ENCODE data around the gene PAQR4.

The PAQR4 gene

DNA sequence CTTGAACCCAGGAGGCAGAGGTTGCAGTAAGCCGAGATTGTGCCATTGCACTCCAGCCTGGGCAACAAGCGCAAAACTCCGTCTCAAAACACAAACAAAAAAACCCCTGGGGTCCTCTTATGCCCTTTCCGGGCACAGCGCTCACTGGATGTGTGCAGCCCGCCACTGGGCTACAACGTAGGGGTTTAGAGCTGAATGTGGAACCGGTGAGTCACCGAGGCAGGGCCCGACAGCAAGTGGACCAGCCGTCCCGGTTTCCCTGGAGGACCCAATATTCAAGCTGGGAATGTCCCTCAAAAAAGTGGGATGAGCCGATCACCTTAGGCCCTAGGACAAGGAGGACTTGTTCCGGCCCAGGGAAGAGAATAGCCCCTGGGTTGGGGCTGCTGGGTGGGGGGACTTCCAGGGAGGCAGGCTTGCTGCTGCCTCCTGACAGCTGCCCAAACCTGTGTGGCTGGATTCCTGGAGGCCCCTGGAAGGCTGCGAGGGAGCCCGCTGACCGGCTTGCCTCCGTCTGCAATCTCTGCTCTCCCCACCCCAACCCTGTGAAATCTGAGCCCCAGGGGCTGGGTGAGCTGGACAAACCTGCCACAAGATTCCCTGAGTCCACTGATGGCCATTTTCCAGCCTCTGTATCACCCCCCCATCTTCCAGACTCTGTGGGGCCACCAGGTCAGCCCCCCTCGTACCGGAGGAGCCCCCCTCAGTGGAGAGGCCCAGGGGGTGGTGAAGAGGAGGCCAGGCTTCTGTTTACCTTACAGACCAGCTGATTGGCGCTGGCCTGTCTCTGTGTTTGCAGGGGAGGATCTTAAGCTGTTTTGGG lies 40.6 kb downstream of the PAQR4 start:
- Histone ChIP-seq H3K27me3 (ENCODE audit: control insufficient read depth in 3 of 3, insufficient read depth in 3 of 3, low read depth in 1 of 3, low read length in 3 of 3) (peaks cover 29 to 82% (median 80%) of the 10 kb centered on the region in 3 experiments), H3K79me1 (ENCODE audit: low read depth, low read length) (no peaks in the 10 kb centered on the region), H3K14ac (ENCODE audit: low read length) (no peak overlapping the region), H3K4ac (ENCODE audit: low read length) (no peak overlapping the region), H3K4me3 (ENCODE audit: low read length in 2 of 2) (no peak overlapping the region), H2AFZ (ENCODE audit: low read length) (peak overlapping the region; percentile 81), H3K4me1 (ENCODE audit: control insufficient read depth in 2 of 2, insufficient read depth in 1 of 2, low read depth in 1 of 2, low read length in 2 of 2) (peaks cover 19 to 25% of the 10 kb centered on the region in 2 donors), H2BK5ac (ENCODE audit: low read length) (no peak overlapping the region), H3K9ac (ENCODE audit: low read depth, low read length, poor library complexity) (no peak overlapping the region), H3K27ac (replicated peaks; ENCODE audit: low read length) (no peak overlapping the region), H3K9me3 (replicated peaks in 1 of 2; ENCODE audit: control insufficient read depth in 2 of 2, insufficient read depth in 1 of 2, low read depth in 1 of 2, low read length in 2 of 2) (no peaks in the 10 kb centered on the region), H4K8ac (ENCODE audit: low read depth, low read length) (no peak overlapping the region), H3K18ac (ENCODE audit: low read length) (peak overlapping the region; percentile 78), H2BK12ac (ENCODE audit: low read length) (no peak overlapping the region), H2BK15ac (ENCODE audit: low read length) (no peak overlapping the region), H3K36me3 (replicated peaks in 1 of 2; ENCODE audit: control insufficient read depth in 2 of 2, insufficient read depth in 2 of 2, low read length in 2 of 2) (no peaks in the 10 kb centered on the region), H4K91ac (ENCODE audit: low read depth, low read length, poor library complexity) (no peak overlapping the region), H3K4me2 (ENCODE audit: insufficient read depth, low read length, poor library complexity, severe bottlenecking) (peak overlapping the region; percentile 28), H3K23ac (ENCODE audit: low read depth, low read length, poor library complexity) (no peak overlapping the region), H2AK5ac (ENCODE audit: low read depth, low read length) (no peak overlapping the region), H2BK120ac (ENCODE audit: low read depth, low read length) (no peak overlapping the region)
- no CpG with 5 or more reads among the region's 21 CpGs for WGBS, 2 donors (ENCODE audit: extremely low coverage in 2 of 2, insufficient read length in 2 of 2, insufficient replicate concordance in 1 of 2)
- DNase-seq (ENCODE audit: low spot score): no peak

DNA sequence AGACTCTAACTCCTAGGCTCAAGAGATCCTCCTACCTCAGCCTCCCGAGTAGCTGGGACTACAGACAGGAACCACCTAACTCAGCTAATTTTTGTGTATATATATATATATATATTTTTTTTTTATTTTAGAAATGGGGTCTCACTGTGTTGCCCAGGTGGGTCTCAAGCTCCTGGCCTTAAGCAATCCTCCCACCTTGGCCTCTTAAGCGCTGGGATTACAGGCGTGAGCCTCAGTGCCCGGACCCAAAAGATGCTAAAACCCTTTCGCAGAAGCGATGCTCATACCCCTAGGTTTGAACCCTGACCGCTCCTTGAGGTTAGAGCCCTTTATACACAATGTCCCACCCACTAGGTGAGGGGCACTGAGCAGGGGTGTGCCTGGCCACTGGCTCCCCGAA lies 41.4 kb downstream of the PAQR4 start:
- H3K14ac ChIP-seq (ENCODE audit: low read length): no peak overlapping the region
- peaks cover 27 to 82% (median 74%) of the 10 kb centered on the region in 3 experiments for H3K27me3 ChIP-seq (ENCODE audit: control insufficient read depth in 3 of 3, insufficient read depth in 3 of 3, low read depth in 1 of 3, low read length in 3 of 3)
- H2BK120ac ChIP-seq (ENCODE audit: low read depth, low read length): no peak overlapping the region
- no peak overlapping the region for H3K4ac ChIP-seq (ENCODE audit: low read length)
- H3K9ac ChIP-seq (ENCODE audit: low read depth, low read length, poor library complexity): no peak overlapping the region
- H4K91ac ChIP-seq (ENCODE audit: low read depth, low read length, poor library complexity): no peak overlapping the region
- no peak overlapping the region for H4K8ac ChIP-seq (ENCODE audit: low read depth, low read length)
- no peak overlapping the region for H3K27ac ChIP-seq (replicated peaks; ENCODE audit: low read length)
- H3K4me1 ChIP-seq (ENCODE audit: control insufficient read depth in 2 of 2, insufficient read depth in 1 of 2, low read depth in 1 of 2, low read length in 2 of 2): peaks cover 19 to 25% of the 10 kb centered on the region in 2 donors
- no peak overlapping the region for H3K4me2 ChIP-seq (ENCODE audit: insufficient read depth, low read length, poor library complexity, severe bottlenecking)
- peak overlapping the region; percentile 48 for H3K18ac ChIP-seq (ENCODE audit: low read length)
- peak overlapping the region; percentile 97 for H2AK5ac ChIP-seq (ENCODE audit: low read depth, low read length)
- no peak overlapping the region for H3K23ac ChIP-seq (ENCODE audit: low read depth, low read length, poor library complexity)
- DNase-seq (ENCODE audit: low spot score): no peak
- H2BK5ac ChIP-seq (ENCODE audit: low read length): peak overlapping the region; percentile 48
- no peak overlapping the region for H3K4me3 ChIP-seq (ENCODE audit: low read length in 2 of 2)
- H2BK12ac ChIP-seq (ENCODE audit: low read length): no peak overlapping the region
- no peak overlapping the region for H2AFZ ChIP-seq (ENCODE audit: low read length)
- WGBS, 2 donors (ENCODE audit: extremely low coverage in 2 of 2, insufficient read length in 2 of 2, insufficient replicate concordance in 1 of 2): no CpG with 5 or more reads among the region's 8 CpGs
- no peaks in the 10 kb centered on the region for H3K36me3 ChIP-seq (replicated peaks in 1 of 2; ENCODE audit: control insufficient read depth in 2 of 2, insufficient read depth in 2 of 2, low read length in 2 of 2)
- H3K79me1 ChIP-seq (ENCODE audit: low read depth, low read length): no peaks in the 10 kb centered on the region
- no peaks in the 10 kb centered on the region for H3K9me3 ChIP-seq (replicated peaks in 1 of 2; ENCODE audit: control insufficient read depth in 2 of 2, insufficient read depth in 1 of 2, low read depth in 1 of 2, low read length in 2 of 2)
- peak overlapping the region; percentile 14 for H2BK15ac ChIP-seq (ENCODE audit: low read length)

DNA sequence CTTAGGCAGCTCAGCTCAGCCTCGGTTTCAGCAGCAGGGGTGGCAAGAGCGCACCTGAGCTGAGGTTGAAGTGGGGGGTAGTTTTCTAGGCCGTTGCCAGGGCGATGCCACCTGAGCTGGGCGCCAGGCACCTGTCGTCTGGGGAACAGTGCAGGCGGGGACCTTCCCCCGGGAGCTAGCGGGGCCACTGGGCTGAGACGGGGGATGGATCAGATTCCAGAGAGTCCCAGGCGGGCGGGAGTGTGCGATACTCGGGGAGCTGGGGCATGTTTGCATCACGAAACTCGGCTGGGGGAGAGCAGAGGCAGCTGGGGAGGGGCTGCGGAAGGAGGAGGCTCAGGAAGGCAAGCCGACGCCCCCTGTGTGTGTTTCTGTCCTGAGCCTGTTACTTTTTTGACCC lies 43.1 kb downstream of the PAQR4 start:
- Histone ChIP-seq H3K27ac (replicated peaks; ENCODE audit: low read length) (no peak overlapping the region), H3K4me2 (ENCODE audit: insufficient read depth, low read length, poor library complexity, severe bottlenecking) (peak overlapping the region; percentile 64), H3K23ac (ENCODE audit: low read depth, low read length, poor library complexity) (peak overlapping the region; percentile 97), H2BK12ac (ENCODE audit: low read length) (peak overlapping the region; percentile 41), H3K9ac (ENCODE audit: low read depth, low read length, poor library complexity) (peak overlapping the region; percentile 63), H3K4ac (ENCODE audit: low read length) (no peak overlapping the region), H2AFZ (ENCODE audit: low read length) (peak overlapping the region; percentile 80), H3K79me1 (ENCODE audit: low read depth, low read length) (peaks cover under 1% of the 10 kb centered on the region), H2AK5ac (ENCODE audit: low read depth, low read length) (no peak overlapping the region), H2BK5ac (ENCODE audit: low read length) (no peak overlapping the region), H3K27me3 (ENCODE audit: control insufficient read depth in 3 of 3, insufficient read depth in 3 of 3, low read depth in 1 of 3, low read length in 3 of 3) (peaks cover 21 to 75% (median 65%) of the 10 kb centered on the region in 3 experiments), H3K36me3 (replicated peaks in 1 of 2; ENCODE audit: control insufficient read depth in 2 of 2, insufficient read depth in 2 of 2, low read length in 2 of 2) (no peaks in the 10 kb centered on the region), H3K9me3 (replicated peaks in 1 of 2; ENCODE audit: control insufficient read depth in 2 of 2, insufficient read depth in 1 of 2, low read depth in 1 of 2, low read length in 2 of 2) (no peaks in the 10 kb centered on the region), H3K14ac (ENCODE audit: low read length) (peak overlapping the region; percentile 64), H2BK120ac (ENCODE audit: low read depth, low read length) (no peak overlapping the region), H2BK15ac (ENCODE audit: low read length) (no peak overlapping the region), H4K91ac (ENCODE audit: low read depth, low read length, poor library complexity) (no peak overlapping the region), H3K4me1 (ENCODE audit: control insufficient read depth in 2 of 2, insufficient read depth in 1 of 2, low read depth in 1 of 2, low read length in 2 of 2) (peaks cover 21 to 22% of the 10 kb centered on the region in 2 donors), H4K8ac (ENCODE audit: low read depth, low read length) (no peak overlapping the region), H3K4me3 (ENCODE audit: low read length in 2 of 2) (peak overlapping the region in 1 of 2 donors; percentile 30), H3K18ac (ENCODE audit: low read length) (peak overlapping the region; percentile 89)
- no CpG with 5 or more reads among the region's 19 CpGs for WGBS, 2 donors (ENCODE audit: extremely low coverage in 2 of 2, insufficient read length in 2 of 2, insufficient replicate concordance in 1 of 2)
- no peak for DNase-seq (ENCODE audit: low spot score)

DNA sequence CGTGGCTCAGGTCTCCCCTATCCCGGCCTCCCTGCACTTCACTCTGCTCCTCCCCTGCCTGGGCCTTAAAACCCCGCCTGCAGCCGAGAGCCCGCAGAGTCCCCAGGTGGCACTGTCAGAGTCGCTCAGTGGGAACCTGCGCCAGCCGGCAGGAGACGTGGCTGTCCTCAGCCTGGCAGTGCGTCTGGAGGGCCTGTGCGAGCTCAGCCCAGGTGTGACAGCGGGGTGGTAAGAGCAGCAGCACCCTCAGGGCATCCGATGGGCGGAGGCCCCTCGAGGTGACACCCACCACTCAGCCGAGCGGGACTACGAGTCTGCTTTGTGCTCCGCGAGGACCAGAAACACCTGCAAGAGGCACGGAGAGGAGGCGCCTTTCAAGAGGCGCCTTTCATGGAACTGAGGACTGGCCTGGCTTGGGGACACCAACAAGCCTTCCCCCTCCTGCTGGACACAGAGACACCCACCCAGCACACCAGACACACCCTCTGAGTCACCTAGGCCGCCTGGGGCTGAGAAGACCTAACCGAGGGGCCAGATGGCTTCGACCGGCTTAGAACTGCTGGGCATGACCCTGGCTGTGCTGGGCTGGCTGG lies 43.8 kb downstream of the PAQR4 start, which contains the start of gene CLDN9:
CLDN9 (plus strand) TSS at position 96 of the 593 bp plus-strand sequence; CDS start at position 536, 440 bp downstream.
- Histone ChIP-seq H3K36me3 (replicated peaks in 1 of 2; ENCODE audit: control insufficient read depth in 2 of 2, insufficient read depth in 2 of 2, low read length in 2 of 2) (no peaks in the 10 kb centered on the region), H3K14ac (ENCODE audit: low read length) (peak within 1 kb of the TSS; percentile 89), H2BK5ac (ENCODE audit: low read length) (peak within 1 kb of the TSS; percentile 82), H3K4me2 (ENCODE audit: insufficient read depth, low read length, poor library complexity, severe bottlenecking) (peak within 1 kb of the TSS; percentile 64), H3K18ac (ENCODE audit: low read length) (peak within 1 kb of the TSS; percentile 89), H4K8ac (ENCODE audit: low read depth, low read length) (no peak within 1 kb of the TSS), H2BK120ac (ENCODE audit: low read depth, low read length) (peak within 1 kb of the TSS; percentile 31), H3K4me1 (ENCODE audit: control insufficient read depth in 2 of 2, insufficient read depth in 1 of 2, low read depth in 1 of 2, low read length in 2 of 2) (peaks cover 19 to 22% of the 10 kb centered on the region in 2 donors), H3K79me1 (ENCODE audit: low read depth, low read length) (peaks cover 3% of the 10 kb centered on the region), H2BK15ac (ENCODE audit: low read length) (peak within 1 kb of the TSS; percentile 54), H3K23ac (ENCODE audit: low read depth, low read length, poor library complexity) (peak within 1 kb of the TSS; percentile 97), H3K27me3 (ENCODE audit: control insufficient read depth in 3 of 3, insufficient read depth in 3 of 3, low read depth in 1 of 3, low read length in 3 of 3) (peaks cover 16 to 73% (median 59%) of the 10 kb centered on the region in 3 experiments), H3K4ac (ENCODE audit: low read length) (peak within 1 kb of the TSS; percentile 66), H2AFZ (ENCODE audit: low read length) (peak within 1 kb of the TSS; percentile 80), H3K9ac (ENCODE audit: low read depth, low read length, poor library complexity) (peak within 1 kb of the TSS; percentile 63), H2AK5ac (ENCODE audit: low read depth, low read length) (peak within 1 kb of the TSS; percentile 91), H3K9me3 (replicated peaks in 1 of 2; ENCODE audit: control insufficient read depth in 2 of 2, insufficient read depth in 1 of 2, low read depth in 1 of 2, low read length in 2 of 2) (no peaks in the 10 kb centered on the region), H3K4me3 (ENCODE audit: low read length in 2 of 2) (peak within 1 kb of the TSS in 1 of 2 donors; percentile 30), H3K27ac (replicated peaks; ENCODE audit: low read length) (no peak within 1 kb of the TSS), H2BK12ac (ENCODE audit: low read length) (peak within 1 kb of the TSS; percentile 58), H4K91ac (ENCODE audit: low read depth, low read length, poor library complexity) (peak within 1 kb of the TSS; percentile 30)
- WGBS, 2 donors (ENCODE audit: extremely low coverage in 2 of 2, insufficient read length in 2 of 2, insufficient replicate concordance in 1 of 2): no CpG with 5 or more reads among the region's 27 CpGs
- DNase-seq (ENCODE audit: low spot score): no peak
